Left cardiac atrium (tissue), 4 donors: ENCODE results near the gene C2CD2. TPM values are rescaled to one million over a fixed set of nuclear protein-coding genes. Genes with fewer than 3 reads are reported as not detected.

Experiments used
- ATAC-seq, 2 donors: fragments of 200-7000 bp; cut with Tn5 transposase; one replicate each; pipeline ENCODE4 v1.9.1; 2020; ENCODE audit warnings: mild to moderate bottlenecking in 2 of 2, moderate library complexity in 2 of 2
- DNase-seq: peaks from one replicate; pipeline ENCODE4 v3.0.0-alpha.2; 2020
- intact Hi-C, 2 donors: fragments of 100-400 bp; cut with DNase I; formaldehyde crosslinking; loops; one replicate each; pipeline versions ENCODE4 v1.14.1 to v1.15.1; 2022 to 2023
- total RNA-seq, 2 donors: library from RNA; stranded (reverse); fragmentation: NEBNext Ultra II Directional; extraction: Animal tissue kit (Norgen Biotek cat#: 25700); gene quantifications; one replicate each; pipeline ENCODE4 v1.2.1, GENCODE V29; 2021
- donor health status: DM: no; HTN: yes; CAD: no.
- donor health status: DM: no; HTN: yes; CAD: no; lungs with severe emphysema.
- donor health status: DM: yes; HTN: yes; CAD: no.
- donor health status: Dilated cardiomyopathy.

C2CD2 gene
- total RNA-seq, 2 donors from 2014 or later, result 16.2 to 17.1 TPM

DNA sequence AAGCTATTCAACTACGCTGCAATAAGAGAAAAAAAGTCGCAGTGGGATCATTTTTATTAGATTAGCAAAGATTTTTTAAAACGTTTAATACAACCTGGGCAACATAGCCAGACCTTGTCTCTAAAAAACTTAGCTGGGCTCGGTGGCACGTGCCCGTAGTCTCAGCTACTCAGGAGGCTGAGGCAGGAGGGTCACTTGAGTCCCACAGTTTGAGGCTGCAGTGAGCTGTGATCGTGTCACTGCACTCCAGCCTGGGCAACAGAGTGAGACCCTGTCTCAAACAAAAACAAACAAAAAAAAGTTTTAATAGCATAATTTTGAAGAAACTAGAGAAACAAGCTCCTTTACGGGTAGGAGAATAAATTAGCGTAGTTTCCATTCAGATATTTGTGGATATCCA, 73.7 kb downstream of the C2CD2 start:
- DNase-seq, result no peak
- intact Hi-C loops, result loop anchor here in 1 of 2 donors (10.0 kb wide), 2 partner anchors 75 to 125 kb away; partner anchors contain the start of gene C2CD2
- no peak for ATAC-seq

GRCh38 chr21:41879190-41879998, 74.4 kb downstream of the C2CD2 start, which contains the start of gene PRDM15:
Gene PRDM15, minus strand, starts transcription at chr21:41879344. Its CDS starts 18,981 bp downstream, at chr21:41860363.
- intact Hi-C loops, result no loop called here
- DNase-seq (peak; percentile 91), ATAC-seq (peak; percentile 61 to 69)

DNA sequence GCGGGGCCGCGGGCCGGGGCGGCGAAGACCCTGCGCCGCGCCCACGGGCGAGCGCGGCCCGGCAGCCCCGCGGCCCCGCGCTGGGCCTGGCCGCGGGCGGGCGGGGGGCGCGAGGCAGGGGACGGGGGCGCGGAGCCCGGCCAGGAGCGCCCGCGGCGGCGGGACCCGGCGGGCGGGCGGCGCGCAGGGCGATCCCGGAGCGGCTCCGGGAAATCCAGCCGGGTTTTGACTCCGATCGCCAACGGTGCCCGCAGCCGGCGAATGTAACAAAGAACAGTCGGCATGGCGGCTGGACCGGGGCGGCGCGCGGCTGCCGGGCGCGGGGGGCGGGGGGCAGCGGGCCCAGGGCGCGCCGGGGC, 75.0 kb downstream of the C2CD2 start:
- ATAC-seq (peak; percentile 36 to 55), DNase-seq (peak; percentile 89)
- intact Hi-C loops, result no loop called here

DNA sequence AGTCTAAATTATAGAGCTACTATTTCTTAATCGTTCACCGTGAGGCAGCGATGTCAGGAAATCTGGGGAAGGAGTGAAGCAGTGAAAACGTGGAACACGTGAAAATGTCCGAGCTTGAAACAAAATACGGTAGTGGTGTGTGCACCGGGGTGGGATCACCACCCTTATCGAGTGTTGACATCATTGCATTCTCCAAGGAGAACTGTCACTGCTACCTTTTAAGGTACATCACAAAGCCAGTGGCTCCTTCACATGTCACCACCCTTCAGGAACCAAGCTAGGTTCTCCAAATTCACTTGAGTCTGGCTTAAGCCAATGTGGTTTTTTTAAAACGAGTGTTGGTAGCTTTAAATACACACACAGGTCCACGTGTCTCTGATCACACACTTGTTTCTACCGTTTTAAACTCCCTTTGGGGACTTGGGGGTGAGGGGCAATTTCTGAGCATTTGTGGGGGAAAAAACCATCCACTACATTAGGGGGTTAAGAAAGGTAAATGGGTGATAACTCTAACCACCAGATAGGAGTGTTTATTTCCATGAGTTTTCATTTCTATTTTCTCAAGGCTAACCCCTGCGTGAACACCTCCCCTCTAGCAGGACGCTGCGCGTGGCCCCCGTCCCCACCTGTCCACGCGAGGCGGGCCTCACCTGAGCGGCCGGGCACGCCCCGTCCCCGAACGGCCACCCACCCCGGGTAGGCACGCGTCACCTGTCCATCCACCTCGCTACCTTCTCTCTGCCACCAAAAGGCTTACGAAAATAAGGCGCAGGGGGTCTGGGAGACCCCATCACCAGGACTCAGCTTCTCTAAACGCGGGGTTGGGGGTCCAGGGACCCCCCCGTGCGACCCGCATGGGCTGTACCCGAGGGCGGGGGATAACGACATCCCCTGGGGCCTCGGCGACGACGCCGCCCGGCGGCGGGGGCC, 75.7 kb downstream of the C2CD2 start:
- peak; percentile 26 to 39 for ATAC-seq
- intact Hi-C loops, result no loop called here
- no peak for DNase-seq

- DNase-seq (no peak), ATAC-seq (no peak)
- intact Hi-C loops, result no loop called here
Observed at GRCh38 chr21:41876928-41877652, 76.7 kb downstream of the C2CD2 start.

- DNase-seq (no peak), ATAC-seq (no peak)
- intact Hi-C loops, result no loop called here
Observed at GRCh38 chr21:41876396-41876795, 77.4 kb downstream of the C2CD2 start.

- DNase-seq (no peak), ATAC-seq (no peak)
- intact Hi-C loops, result no loop called here
Observed at GRCh38 chr21:41875086-41875485, 78.7 kb downstream of the C2CD2 start.

GRCh38 chr21:41874611-41875010, 79.2 kb downstream of the C2CD2 start:
- DNase-seq, result no peak
- no peak for ATAC-seq
- intact Hi-C loops, result no loop called here

DNA sequence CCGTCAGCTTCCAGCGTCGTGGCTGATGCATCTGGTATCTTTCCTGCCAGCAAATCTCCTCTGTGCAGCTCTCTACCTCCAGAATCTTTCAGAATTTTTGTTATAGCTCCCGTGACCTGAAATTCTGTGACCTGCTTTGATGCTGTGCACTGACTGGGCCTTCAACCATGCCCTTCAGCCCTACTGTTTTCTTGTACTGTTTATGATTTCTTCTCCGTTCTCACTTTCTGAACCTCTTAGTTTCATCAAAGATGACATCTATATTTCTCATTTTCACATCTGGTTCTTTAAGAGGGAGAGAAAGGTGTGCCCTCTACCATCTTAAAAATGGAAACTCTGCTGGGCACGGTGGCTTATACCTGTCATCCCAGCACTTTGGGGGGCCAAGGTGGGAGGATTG, 80.4 kb downstream of the C2CD2 start:
- no peak for DNase-seq
- no peak for ATAC-seq

DNA sequence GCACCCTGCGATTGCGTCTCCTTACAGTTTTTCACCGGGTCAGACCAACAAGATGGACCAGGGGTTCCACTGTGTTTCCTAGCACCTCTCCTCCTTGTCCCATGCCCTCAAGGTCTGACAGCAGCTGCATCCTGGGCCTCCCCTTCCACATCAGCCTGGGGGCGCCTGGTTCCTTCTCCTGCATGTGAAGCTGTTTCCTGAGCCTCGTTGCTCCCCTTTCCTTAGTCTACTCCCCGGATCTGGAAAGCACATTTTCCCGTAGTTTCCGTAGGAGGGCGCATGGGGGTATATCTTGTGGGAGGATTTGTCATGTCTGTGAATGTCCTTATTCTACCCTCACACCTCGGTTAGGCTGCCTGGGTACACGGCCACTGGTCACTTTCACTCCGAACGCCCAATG, 80.8 kb downstream of the C2CD2 start:
- ATAC-seq (no peak), DNase-seq (no peak)
- intact Hi-C loops, result no loop called here

More for the DNA sequence above, 80.4 kb downstream of the C2CD2 start:
- intact Hi-C loops, result no loop called here

GRCh38 chr21:41871293-41872030, 82.4 kb downstream of the C2CD2 start:
- DNase-seq, result no peak
- ATAC-seq, result no peak
- intact Hi-C loops, result no loop called here

GRCh38 chr21:41869771-41870170, 84.0 kb downstream of the C2CD2 start:
- intact Hi-C loops, result no loop called here

DNA sequence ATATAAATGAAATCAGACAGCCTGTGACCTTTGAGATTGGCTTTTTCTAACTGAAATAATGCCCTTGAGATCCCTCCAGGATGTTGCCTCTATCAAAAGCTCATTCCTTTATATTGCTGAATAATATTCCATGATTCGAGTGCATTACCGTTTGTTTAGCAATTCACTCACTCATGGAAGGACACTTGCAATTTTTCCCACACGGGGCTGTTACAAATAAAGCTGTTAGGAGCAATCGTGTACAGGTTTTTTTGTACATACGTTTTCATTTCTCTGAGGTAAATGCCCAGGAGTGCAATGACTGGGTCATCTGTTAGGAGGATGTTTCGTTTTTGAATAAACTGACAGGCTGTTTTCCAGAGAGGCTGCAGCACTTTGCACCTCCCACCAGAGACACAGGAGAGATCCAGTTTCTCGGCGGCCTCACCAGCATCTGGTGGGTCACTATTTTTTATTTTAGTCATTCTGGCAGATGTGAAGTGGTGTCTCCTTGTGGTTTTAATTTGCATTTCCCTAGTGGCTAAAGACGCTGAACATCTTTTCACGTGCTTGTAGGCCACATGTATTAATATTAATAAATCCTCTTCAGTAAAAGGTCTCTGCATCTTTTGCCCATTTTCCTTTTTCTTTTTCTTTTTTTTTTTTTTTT, 85.6 kb downstream of the C2CD2 start:
- no peak for DNase-seq
- ATAC-seq, result no peak
- intact Hi-C loops, result no loop called here

More at GRCh38 chr21:41869771-41870170, 84.0 kb downstream of the C2CD2 start:
- ATAC-seq, result no peak
- no peak for DNase-seq

DNA sequence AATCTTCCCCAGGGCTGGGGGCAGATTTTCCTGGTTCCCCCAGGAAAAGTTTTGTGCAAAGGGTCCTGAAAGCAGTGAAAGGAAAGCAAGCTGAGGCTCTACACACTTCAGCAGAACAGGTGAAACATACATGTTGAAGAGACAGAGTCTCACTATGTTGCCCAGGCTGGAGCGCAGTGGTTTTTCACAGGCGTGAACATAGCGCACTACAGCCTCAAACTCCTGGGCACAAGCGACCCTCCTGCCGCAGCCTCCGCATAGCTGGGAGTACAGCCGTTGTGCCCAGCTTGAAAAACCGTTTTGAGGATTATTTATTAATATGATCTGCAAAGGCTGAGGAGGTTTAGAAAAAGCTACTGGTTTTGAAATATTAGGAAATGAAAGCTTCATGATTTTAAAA, 86.5 kb downstream of the C2CD2 start:
- no peak for ATAC-seq
- no peak for DNase-seq
- intact Hi-C loops, result no loop called here

GRCh38 chr21:41866274-41866809, 87.5 kb downstream of the C2CD2 start:
- ATAC-seq (no peak), DNase-seq (no peak)
- intact Hi-C loops, result no loop called here

DNA sequence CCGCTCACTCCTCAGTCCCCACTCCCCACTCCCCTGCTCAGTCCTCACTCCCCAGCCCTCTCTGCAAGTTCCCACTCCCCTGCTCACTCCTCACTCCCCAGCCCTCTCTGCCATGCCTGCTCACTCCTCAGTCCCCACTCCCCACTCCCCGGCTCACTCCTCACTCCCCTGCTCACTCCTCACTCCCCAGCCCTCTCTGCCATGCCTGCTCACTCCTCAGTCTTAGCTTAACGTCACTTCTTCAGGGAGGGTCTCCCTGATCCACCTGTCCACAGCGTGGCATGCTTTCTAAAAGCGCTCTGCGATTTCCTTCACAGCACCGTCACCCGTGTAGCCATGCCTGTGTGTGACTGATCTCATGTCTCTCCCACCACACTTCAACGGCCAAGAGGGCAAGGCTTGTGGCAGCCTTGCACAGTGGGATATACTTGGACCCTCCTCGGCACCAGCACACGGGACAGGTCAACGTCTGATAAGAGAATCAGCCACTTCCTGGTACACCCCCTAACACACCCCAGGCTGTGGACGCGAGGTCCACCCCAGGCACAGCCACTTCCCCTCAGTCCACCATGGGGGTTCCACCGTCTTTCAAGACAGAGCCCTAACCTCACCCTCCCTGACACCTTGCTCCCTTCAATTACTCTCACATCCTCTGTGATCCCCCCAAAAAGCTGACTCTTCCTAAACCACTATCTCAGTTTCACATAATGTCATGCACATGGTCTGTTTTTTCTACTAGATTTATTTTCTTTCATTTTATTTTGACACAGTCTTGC, 88.6 kb downstream of the C2CD2 start:
- intact Hi-C loops, result no loop called here
- ATAC-seq, result no peak
- DNase-seq, result no peak

DNA sequence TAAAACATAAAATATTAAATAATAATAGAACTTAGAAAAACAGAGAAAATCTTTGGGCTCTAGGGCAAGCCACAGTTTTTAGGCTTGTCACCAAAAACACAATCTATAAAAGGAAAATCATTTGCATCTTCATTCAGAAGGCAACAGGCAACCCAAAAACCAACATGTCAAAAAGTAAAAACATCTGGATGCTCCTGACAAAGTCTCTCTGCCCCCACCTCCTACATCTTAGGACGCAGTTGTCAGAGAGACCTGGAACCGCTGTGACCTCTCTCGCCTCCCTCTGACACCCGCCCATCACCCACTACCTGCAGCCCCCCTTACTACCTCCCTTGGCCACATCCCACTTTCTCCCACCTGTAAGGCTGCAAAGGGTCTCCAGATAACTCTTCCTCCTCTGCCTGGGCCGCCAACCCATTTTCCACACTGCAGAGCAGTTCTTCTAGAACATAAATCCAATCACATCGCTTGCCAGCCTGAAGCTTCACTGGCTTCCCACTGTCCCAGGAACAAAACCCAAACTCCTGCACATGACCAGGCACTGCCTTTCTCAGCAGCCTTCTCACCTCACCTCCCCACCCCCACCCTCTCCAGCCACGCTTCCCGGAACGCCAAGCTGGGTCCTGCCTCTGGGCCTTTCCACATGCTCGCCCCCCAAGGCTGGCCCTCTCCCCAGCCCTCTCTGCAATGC, 89.4 kb downstream of the C2CD2 start:
- intact Hi-C loops, result no loop called here
- ATAC-seq (no peak), DNase-seq (no peak)
